Measurements from ENCODE around the gene EIF2B4. TPM values are rescaled to one million over a fixed set of nuclear protein-coding genes. Genes with fewer than 3 reads are reported as not detected.

The EIF2B4 gene
- total RNA-seq, 1 donor, result 19.2 TPM

GRCh38 chr2:27323596-27324285, 46.4 kb downstream of the EIF2B4 start:
- Histone ChIP-seq H3K9me3 (ENCODE audit: low read depth, low read length) (no peaks in the 10 kb centered on the region), H3K27me3 (ENCODE audit: insufficient read depth, low read length) (no peaks in the 10 kb centered on the region), H3K79me2 (ENCODE audit: insufficient read depth, low read length) (peaks cover 29% of the 10 kb centered on the region), H2AFZ (ENCODE audit: low read length) (peak overlapping the region; percentile 95), H3K4me1 (ENCODE audit: insufficient read depth, low read length) (peaks cover 28% of the 10 kb centered on the region), H3K36me3 (ENCODE audit: insufficient read depth, low read length) (peaks cover 26% of the 10 kb centered on the region), H3K27ac (ENCODE audit: low read depth, low read length) (peak overlapping the region; percentile 100), H3K4me3 (ENCODE audit: insufficient read depth, low read length) (peak overlapping the region; percentile 75), H4K20me1 (ENCODE audit: insufficient read depth, low read length) (peaks cover 4% of the 10 kb centered on the region), H3K4me2 (ENCODE audit: insufficient read depth, low read length) (peak overlapping the region; percentile 92)
- DNase-seq (ENCODE audit: insufficient read length, low spot score, missing footprints), result peak; percentile 62
- TF ChIP-seq CTCF (IDR thresholded peaks at IDR 0.05; ENCODE audit: extremely low read depth, low read depth, low read length), result no peak

DNA sequence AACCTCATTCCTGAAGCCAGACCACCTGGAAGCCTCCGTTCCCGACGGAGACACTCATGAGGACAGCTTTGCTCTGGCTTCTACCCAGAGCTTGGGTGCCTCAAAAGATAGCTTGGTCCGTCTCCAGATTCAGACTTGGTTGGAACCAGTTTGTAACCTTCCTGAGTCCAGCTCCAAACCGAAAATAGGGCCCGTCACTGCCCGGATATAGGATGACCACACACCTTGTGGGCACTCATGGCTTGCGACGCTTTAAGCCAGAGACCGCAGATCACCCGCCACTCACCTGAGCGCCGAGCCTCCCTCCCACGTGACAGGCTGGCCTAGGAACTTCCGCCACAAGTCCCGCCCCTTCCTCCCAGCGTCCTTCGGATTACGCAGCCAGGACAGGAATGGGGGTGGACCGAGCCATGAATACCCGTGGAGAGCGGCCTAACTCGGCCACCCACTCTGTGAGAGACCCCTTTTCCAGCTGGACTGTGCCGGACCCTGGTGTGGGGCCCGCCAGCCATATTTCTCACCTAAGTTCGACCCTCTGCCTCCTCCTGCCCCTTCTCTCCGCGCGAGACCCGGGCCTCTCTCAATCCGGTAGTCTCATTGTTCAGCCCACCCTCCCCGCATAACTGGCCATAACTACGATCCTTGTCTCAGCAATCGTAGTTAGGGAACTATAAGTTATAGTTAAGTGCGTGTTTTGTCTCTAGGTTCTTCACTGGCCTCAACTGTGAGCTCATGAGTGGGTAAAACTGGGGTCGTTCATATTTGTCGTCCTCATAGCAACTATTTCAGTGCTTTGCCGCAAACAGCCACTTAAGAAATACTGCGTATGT, 47.2 kb downstream of the EIF2B4 start, which contains the start of gene MPV17:
MPV17 (minus strand) TSS at position 332 of the 830 bp plus-strand sequence. CDS start 580 bp downstream, outside the sequence.
- Histone ChIP-seq H3K4me1 (ENCODE audit: insufficient read depth, low read length) (peaks cover 28% of the 10 kb centered on the region), H3K4me3 (ENCODE audit: insufficient read depth, low read length) (peak within 1 kb of the TSS; percentile 75), H3K27me3 (ENCODE audit: insufficient read depth, low read length) (no peaks in the 10 kb centered on the region), H3K27ac (ENCODE audit: low read depth, low read length) (peak within 1 kb of the TSS; percentile 100), H3K36me3 (ENCODE audit: insufficient read depth, low read length) (peaks cover 18% of the 10 kb centered on the region), H3K4me2 (ENCODE audit: insufficient read depth, low read length) (peak within 1 kb of the TSS; percentile 92), H3K79me2 (ENCODE audit: insufficient read depth, low read length) (peaks cover 29% of the 10 kb centered on the region), H4K20me1 (ENCODE audit: insufficient read depth, low read length) (peaks cover 4% of the 10 kb centered on the region), H2AFZ (ENCODE audit: low read length) (peak within 1 kb of the TSS; percentile 95), H3K9me3 (ENCODE audit: low read depth, low read length) (no peaks in the 10 kb centered on the region)
- no peak for TF ChIP-seq CTCF (IDR thresholded peaks at IDR 0.05; ENCODE audit: extremely low read depth, low read depth, low read length)
- peak; percentile 98 for DNase-seq (ENCODE audit: insufficient read length, low spot score, missing footprints)

DNA sequence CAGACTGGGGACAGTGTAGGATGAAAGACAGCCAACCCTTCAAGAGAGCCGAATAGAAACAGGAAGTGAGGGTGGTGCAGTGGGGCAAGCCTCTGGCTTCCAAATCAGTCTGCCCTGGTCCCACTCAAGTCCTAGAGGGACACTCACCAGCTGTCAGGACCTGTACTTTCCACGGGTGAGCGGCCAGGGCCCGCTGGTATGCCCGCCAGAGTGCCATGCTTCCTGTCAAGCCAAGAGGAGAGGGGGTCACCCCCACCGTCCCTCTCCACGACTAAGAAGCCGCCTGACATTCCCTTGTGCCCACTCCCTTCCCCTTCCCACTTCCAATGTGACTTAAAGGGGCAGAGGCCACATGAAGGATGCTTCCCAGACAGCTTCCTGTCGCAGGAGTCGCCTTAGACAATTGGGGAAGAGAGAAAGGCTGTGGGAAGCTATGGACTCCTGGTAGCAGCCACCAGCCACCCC, 47.8 kb downstream of the EIF2B4 start:
- H3K79me2 ChIP-seq (ENCODE audit: insufficient read depth, low read length), result peaks cover 31% of the 10 kb centered on the region
- peaks cover 28% of the 10 kb centered on the region for H3K4me1 ChIP-seq (ENCODE audit: insufficient read depth, low read length)
- peak overlapping the region; percentile 92 for H3K4me2 ChIP-seq (ENCODE audit: insufficient read depth, low read length)
- H3K27ac ChIP-seq (ENCODE audit: low read depth, low read length), result peak overlapping the region; percentile 100
- no peak for TF ChIP-seq CTCF (IDR thresholded peaks at IDR 0.05; ENCODE audit: extremely low read depth, low read depth, low read length)
- peaks cover 9% of the 10 kb centered on the region for H4K20me1 ChIP-seq (ENCODE audit: insufficient read depth, low read length)
- peak; percentile 65 for DNase-seq (ENCODE audit: insufficient read length, low spot score, missing footprints)
- H3K9me3 ChIP-seq (ENCODE audit: low read depth, low read length), result no peaks in the 10 kb centered on the region
- peak overlapping the region; percentile 95 for H2AFZ ChIP-seq (ENCODE audit: low read length)
- no peaks in the 10 kb centered on the region for H3K27me3 ChIP-seq (ENCODE audit: insufficient read depth, low read length)
- H3K36me3 ChIP-seq (ENCODE audit: insufficient read depth, low read length), result peaks cover 16% of the 10 kb centered on the region
- peak overlapping the region; percentile 75 for H3K4me3 ChIP-seq (ENCODE audit: insufficient read depth, low read length)
